ENCODE data around the gene GAPDH.

DNA sequence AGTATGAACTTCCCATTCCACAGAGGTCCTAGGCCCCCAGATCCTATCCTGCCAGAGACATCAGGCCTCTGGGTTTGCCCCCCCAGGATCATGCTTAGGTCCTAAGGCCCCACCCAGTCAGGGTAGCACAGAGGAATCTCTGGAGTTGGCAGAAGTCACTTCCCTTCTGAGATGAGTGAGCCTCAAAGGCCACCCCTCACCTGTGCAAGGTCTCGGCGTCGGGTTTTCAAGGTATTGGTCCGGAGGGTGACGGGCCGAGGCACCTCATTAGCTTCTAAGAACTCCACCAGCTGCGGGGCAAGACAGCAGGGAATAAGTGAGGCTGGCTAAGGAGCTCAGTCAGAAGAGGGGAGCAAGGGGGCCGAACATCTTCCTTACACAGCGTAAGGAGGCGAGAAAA, 28.6 kb downstream of the GAPDH start:
- TF ChIP-seq CTCF (IDR thresholded peaks at IDR 0.05) (no peak), POLR2AphosphoS5 (IDR thresholded peaks at IDR 0.05) (no peak)

Data from transverse colon (tissue), 4 donors.